HG03558 (cell line): ENCODE results near the gene RUNX2.

Experiments
- ATAC-seq: cut with Tn5 transposase; IDR thresholded peaks from one replicate; pipeline ENCODE4 v1.9.1; 2021; ENCODE audit warnings: moderate number of reproducible peaks; ENCODE audit not compliant: unreplicated experiment; ENCODE audit errors: extremely low read depth

RUNX2 gene

DNA sequence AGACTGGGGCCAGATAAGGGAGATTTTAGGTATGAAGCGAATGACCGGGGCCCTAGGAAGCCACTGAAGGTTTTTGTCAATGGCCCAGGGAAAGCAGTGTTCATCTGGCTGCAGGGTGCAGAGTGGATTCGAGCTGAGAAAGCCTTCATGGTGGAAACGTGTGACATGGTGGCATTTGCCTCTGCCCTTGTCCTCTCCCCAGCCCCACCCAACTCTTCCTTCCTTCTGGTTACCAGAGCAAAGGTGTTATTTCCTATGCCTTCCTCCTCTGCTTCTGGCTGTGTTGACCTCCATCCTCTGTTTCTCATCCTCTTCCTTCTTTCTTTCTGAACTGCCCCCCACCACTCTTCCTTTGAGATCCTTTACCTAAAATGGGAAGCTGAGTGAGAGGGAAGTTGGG, 244.7 kb downstream of the RUNX2 start:
- no peak for ATAC-seq

DNA sequence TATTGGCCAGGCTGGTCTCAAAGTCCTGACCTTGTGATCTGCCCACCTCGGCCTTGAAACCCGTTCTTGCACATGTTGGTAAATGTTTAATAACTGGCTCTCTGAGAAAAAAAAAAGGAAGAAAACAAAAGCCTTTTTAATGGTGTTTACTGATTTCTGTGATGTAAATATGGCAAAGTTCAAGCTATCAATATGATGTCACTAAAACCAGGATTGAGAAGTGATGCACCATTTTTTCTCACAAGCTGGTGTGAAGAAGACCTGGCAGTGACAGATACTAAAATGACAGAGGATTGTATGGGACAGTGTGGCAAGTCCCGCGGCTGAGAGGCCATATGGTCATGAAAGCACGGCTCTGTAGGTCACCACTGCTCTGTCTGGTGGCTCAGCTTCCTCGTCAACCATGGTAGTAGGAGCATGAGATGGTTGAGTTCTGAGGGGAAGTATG, 245.9 kb downstream of the RUNX2 start:
- ATAC-seq: no peak

DNA sequence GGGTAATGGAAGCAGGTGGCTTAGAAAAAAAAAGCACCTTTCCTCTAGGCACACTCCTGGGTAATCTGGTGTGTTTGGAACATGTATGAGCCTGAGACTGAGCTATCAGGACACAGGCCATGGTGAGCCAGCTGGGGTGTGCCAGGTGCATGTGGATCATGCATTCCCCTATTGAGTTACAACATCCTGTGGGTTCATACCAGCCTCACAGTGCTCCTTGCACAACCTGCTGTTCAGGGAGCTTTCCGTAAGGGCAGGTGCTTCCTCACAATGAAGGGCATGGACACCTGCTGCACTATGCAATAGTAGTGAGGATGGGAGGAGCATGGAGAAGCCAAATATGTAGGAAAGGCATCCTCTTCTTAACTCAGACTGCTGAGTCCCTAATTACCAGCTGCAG, 246.8 kb downstream of the RUNX2 start:
- ATAC-seq: no peak

DNA sequence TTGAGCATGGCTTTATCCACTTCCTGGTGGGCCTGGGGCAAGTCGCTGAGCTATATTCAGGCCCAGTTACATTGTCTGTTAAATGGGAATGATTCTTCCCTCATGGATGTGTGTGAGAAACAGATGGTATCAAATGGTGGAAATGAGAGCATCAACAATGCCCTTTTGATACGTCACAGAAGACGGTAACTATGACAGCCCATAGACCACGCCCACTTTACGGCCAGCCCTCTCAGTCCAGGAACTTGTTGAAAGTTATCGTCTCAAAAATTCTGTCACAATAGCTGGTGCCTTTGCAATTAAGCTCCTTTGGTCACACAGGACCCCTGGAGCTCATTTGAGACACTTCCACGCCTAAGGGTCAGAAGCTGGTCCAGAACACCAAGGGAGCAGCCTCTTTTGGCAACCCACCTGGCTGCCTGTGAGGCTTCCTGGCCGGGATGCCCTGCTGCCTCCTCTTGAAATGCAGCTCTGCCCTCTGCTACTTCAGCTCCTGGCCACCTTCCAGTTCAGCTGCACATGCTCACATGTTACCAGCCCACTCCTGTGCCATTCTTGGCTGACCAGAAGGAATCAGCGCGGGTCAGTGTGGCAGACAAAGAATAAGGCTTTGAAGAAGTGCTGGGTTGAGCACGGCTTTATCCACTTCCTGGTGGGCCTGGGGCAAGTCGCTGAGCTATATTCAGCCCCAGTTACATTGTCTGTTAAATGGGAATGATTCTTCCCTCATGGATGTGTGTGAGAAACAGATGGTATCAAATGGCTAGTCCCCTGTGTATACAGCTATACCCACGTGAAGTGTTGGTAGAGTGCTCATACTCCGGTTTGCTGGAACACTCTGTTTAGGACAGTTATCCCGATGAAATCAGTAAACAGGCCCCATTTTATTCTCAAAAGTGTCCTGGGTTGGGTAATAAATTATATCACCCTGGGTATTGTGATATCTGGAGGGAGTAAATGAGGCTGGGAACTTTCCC, 248.8 kb downstream of the RUNX2 start:
- ATAC-seq: no peak

DNA sequence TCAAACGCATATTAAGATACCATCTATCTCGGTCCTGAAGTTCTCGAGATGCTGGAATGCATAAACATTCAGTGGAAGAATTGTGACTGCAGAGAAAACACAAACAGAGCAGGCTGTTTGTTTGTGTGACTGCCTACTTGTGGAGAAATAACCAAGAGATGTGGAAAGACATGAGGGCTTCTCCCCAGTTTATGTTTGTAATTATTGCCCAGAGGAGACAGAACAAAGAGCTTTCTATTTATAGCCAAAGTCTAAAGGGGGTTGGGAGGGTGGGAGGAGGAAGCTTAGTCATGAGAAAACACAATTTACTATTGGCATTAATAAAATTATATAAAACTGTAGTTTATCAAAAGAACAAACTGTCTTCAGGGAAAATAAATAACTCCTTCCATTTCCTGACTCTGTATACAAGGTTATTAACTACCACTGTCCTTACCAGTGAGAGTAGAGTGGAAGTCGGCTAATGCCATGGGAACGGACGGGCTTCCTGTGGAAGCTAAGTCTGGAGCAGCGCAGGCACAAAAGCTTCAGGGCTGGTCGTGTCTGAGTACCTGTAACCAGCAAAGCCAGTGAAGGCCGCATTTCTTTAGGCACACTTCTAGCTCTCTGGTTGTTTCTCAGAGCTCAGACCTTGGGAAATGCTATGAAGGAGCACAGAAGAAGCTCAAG, 249.8 kb downstream of the RUNX2 start:
- ATAC-seq: no peak

DNA sequence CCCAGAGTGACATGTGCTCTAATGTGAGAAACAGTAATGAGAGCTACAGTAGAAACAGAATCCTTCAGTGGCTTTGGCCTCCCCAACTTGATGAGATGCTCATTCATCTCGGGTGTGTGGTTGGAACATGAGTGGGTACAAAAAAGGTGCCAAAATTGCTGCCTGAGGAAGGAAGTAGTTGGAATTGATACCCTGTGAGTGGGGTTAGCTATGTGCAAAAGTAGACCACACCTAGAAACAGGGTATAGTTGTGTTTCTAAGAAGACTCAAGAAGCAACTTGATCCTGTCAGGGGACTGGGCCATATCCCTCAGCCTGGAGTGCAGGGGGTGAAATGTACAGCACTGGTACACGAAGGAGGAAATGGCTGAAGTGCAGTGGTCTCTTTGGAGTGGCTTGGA, 256.0 kb downstream of the RUNX2 start:
- no peak for ATAC-seq

DNA sequence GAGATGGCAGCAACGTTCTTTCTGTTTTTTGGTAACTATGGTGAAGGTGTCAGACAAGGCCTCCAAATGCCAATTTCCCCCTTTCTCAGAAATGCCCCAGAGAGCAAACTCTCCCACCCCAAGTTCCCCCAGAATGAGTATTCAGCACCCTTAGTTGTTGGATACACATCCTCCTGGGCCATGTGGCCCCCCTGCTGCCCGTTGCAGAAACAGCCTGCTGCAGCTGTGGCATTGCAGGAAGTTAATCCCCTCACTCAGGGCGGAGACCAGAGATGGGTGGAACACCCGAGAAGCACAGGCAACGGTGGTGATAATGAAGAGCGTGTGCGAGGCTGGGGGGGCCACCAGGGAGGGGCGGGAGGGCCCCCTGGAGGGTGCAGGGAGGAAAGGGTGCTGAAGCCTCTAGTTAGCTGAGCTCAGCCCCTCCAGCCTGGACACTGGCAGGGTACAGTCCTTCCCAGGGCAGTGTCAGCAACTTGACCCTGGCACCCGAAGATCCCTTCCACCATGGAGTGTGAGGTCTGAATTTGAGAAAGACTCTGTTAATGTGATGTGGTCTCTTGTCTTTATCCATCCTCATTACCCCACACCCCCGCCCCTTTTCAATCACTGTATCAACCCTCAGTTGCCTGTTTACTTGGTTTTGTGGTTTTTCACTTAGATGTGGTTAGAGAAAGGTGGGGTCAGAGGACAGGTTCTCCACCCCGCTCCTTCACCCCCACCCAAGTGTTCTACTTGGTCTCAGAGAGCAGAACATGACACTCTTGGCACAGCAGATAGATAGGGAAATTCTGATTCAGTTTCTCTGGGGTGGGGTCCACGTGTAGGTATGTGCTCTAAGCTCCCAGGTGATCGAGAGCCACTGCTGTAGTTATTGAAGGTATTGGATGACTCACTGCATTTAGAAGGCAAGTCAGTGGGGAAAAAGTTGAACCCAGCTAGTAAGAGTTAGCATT, 258.4 kb downstream of the RUNX2 start:
- no peak for ATAC-seq

DNA sequence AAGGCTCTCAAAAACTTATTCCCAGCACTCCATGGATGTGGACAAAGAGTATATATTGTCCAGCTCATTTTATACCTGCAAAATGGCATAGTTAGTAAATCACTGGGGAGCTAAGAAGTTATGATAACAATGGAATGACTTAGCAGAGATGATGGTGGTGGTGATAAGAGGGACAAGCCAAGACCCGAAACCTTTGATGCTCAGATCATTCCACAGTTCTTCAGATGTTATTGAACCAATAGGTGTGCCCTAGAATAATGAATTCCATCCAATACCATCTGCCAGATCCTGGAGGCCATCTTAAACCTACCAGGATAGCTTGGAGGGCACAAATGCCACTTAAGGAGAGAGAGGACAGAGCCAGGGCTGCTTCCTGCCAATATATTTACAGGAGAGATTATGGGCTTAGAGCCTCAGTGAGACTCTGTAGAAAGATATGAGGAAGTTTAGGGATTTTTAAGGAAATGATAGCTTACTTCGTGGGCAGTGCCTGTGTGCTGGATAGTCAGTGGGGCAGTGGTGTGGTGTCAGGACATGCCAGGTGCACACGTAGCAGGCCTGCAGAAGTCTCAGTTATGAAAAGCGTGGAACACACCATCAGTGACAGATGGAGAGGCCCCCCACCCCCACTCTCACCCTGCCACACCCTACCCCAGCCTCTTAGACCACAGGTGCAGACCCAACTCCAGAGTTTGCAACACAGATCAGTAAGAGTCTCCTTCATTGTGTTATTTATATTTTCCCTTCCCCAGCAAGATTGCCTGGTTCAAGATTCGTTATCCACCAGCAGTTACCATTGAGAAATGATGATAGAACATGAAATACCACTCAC, 259.3 kb downstream of the RUNX2 start:
- no peak for ATAC-seq

DNA sequence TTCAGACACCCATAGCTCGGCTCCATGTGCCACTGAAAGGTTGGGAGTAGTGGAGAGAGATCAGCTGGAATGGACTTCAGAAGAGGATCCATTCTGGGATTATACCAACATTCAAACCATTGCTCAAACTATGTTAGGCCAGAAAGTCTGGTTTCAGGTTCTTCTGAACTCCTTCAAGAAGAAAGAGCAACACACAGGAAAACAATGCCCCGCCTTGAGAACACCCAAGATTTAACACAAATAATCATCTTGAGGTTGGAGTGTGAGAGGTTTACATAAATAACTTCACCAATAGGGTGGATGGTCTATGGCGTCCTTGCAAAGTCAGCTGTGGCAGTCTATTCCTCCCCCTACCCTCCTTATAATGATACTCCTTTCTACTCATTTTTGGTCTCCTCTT, 261.2 kb downstream of the RUNX2 start:
- no peak for ATAC-seq

DNA sequence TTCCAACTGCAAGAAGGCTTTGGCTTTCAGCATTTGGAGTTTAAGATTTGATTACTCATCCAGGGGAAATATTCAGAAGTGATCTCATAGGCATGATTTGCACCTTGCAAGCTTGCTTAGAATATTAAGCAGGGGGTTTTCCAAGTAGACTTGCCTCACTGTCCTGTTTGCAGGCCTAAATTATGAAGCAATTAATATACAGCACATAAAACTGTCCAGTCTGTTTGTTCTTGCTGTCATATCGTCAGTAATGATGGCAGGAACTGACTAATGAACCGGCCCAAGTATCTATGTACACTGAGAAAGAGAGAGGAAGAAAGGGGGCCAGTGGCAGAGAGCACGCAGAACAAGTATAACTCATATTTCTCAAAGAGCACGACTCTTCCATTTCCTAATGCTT, 262.1 kb downstream of the RUNX2 start:
- ATAC-seq: no peak

DNA sequence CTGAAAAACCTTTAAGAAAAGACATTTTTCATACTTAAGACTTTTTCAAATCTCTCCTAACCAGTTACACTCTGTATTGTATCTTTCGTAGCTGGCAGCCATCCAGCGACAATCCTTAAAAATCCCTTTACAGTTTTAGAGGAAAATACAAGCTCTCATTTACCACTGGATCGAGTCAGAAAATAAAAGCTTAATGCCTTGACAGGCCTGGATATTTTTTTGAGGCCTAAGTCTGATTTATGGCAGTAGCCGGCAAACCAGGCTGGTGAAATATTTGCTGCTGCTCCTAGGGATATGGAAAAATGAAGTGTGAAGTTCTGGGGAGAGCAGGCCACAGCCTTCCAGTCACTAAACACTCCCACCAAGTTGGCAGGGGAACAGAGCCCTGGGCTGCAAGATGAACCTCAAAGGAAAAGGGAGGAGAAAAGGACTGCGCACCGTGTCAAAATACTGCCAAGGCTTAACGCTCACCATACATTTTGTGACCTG, 262.6 kb downstream of the RUNX2 start:
- ATAC-seq: no peak

DNA sequence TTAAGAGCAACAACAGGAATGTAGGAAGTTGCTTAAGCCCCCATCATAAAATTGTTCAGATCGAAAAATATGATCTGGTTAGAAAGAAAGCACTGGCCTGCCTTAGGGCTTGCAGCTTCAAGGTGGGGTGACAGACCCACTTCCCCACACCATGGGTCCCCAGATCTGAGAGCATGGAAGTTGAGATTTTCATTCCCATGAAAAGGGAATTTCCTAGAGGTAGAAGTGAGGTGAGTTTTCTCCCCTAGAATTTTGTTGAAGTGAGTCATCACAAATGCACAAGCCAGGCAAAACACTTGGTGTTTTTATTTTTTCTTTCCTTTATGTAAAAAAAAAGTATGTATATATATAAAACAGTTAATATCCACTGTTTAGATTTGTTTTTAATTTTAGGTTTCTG, 263.2 kb downstream of the RUNX2 start:
- no peak for ATAC-seq

DNA sequence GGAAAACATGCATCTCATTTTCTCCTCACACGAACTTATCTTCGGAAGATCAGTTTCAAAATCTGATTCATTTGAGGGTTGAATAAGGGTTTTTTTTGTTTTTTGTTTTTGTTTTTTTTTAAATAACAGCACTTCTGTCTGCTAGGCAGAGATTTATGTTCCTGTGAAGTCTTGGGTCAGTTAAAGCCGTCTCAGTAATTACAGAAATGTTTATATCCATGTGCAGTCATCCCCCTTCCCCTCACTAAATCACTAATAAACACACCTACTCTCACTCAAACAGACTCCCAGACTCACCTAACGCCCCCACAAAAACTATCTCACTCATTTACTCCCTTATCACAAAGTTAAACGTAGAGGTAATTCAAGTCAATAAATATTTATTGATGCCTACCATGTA, 263.8 kb downstream of the RUNX2 start:
- ATAC-seq: no peak

DNA sequence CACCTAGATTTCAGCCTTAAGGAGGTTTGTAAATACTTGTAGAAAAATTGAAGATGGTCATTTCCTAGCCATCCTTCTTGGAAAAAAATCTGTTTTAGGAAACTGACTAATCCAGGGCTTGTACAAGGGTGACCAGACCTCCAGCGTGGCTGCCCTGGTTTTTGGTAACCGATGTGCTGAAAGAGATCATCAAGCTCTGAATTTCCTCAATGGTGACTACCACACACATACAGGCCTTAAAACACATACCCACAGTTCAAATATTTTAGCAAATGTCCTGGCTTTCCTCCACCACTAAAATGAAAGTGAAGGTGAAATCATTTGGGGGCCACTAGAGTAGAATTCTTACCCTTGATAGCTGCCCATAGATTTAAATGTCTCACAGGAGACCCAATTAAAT, 264.9 kb downstream of the RUNX2 start:
- no peak for ATAC-seq

DNA sequence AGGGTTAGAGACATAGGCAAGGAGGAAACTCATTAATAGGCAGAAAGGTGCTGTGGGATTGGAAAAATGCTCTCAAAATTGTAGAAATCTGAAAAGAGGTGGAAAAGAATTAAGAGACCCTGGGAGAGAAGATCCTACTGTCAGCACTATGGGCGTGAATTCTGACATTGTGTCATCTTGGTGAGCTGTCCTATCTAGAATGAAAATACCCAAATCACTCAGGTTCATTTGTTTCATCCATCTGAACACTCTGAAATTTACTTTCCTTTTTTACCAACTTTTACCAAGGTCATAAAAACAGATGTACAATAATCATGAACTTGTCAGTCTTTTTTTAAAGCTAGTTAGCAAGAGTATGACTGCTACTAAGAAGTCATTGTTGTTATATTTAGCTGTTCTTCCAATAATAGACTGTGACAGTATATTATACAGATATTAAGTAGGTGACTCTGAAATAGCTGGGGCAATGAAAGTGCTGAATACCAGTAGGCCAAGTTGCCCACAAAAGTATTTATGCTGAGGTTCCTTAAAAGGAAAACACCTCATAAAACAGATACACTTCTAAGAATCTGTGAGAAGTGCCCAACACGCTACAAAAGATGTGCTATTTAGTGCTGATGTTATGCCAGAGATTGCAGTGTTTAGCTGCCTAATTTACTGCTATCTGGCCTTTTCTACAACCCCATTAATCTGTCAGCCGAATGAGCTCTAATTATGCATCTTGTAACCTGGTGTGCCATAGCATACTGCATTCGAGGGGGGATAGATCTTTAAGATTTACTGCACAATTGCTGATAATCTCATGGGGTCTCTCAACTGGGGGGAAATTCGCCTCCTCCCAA, 267.1 kb downstream of the RUNX2 start:
- ATAC-seq: no peak

DNA sequence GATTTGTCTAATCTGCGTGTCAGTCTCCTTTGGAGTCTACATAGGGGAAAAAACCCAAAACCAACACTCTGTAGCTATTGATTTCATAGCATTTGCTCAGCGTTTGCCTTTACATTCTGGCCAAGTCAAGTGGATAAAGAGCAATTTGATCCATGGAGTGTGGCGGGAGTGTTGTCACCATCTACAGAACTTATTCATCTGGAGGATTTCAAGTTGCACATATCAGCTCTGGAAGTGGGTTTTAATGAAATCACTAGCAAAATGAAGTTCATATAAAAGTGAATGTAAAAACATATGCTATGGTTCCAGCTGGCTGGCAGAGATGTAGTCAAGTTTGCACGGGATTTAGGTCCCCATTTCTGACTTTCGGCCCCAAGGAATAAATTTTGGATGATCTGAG, 269.3 kb downstream of the RUNX2 start:
- ATAC-seq: no peak

DNA sequence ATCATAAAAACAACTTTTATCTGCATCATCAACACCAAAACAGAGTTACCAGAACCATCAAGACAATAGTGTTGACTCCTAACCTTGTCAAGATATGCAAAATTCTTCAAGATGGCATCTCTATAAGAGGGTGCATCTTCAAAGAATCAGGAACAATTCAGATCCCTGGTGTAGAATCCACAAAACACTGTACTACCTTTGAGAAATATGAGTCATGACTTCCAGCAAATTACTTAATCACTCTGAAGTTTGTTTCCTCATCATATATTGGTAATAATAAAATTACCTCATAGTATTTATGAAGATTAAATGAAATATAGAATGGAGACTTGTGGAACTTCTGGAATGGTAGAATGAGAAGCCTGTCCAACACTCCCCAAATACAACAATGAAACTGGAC, 270.9 kb downstream of the RUNX2 start:
- no peak for ATAC-seq

DNA sequence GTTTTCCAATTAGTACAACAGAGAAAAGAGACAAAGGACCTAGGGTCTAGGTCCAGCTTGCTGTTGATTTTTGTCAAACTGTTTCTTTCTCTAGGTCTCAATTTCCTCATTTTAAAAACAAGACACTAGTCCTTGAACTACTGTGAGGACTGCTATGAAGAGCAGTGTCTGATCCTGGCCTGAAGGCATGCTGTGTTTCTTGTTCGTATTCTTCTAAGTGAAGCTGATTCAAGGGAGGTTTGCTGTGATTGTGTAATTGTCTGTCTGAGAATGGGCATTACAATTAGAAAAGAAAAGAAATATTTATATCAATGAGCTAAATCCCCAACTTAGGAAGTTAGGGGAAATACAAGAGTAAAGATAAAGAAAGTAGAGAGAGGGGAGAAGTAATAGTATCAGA, 277.8 kb downstream of the RUNX2 start:
- ATAC-seq: no peak
